MCF 10A (cell line): ENCODE results near the gene CCDC30. TPM values are rescaled to one million over a fixed set of nuclear protein-coding genes. Genes with fewer than 3 reads are reported as not detected.

ENCODE experiments used
- BruUV-seq: library from RNA; stranded (reverse); fragments of 400-500 nt; replicated peaks from 2 replicates; lab custom pipeline; 2021; lab: Mats Ljungman, UMichigan
- CTCF ChIA-PET: fragments of 300-600 bp; sonication (Branson Sonifier 250); formaldehyde crosslinking; extraction: SDS; loops from one replicate; lab custom pipeline; 2021; ENCODE audit warnings: antibody characterized with exemption, inconsistent platforms; lab: Yijun Ruan, JAX
- POLR2A ChIA-PET: fragments of 300-600, 350-650 bp; sonication (Branson Sonifier 250); formaldehyde crosslinking; extraction: SDS; loops from one replicate; lab custom pipeline; 2020; ENCODE audit warnings: antibody characterized with exemption, inconsistent platforms; lab: Yijun Ruan, JAX
- DNase-seq: peaks from one replicate; pipeline ENCODE4 v3.0.0-alpha.2; 2018; ENCODE audit not compliant: unreplicated experiment
- H3K27ac Mint-ChIP-seq: one replicate; pipeline ENCODE4 v1.8.0; 2022; ENCODE audit warnings: mild to moderate bottlenecking, low read depth, mixed read lengths; ENCODE audit not compliant: unreplicated experiment
- H3K27me3 Mint-ChIP-seq: one replicate; pipeline ENCODE4 v1.8.0; 2022; ENCODE audit warnings: mixed read lengths; ENCODE audit not compliant: insufficient read depth, unreplicated experiment
- H3K36me3 Mint-ChIP-seq: one replicate; pipeline ENCODE4 v1.8.0; 2022; ENCODE audit warnings: mild to moderate bottlenecking, moderate library complexity, mixed read lengths; ENCODE audit not compliant: insufficient read depth, unreplicated experiment
- H3K4me1 Mint-ChIP-seq: one replicate; pipeline ENCODE4 v1.8.0; 2022; ENCODE audit warnings: mixed read lengths; ENCODE audit not compliant: insufficient read depth, unreplicated experiment
- H3K4me3 Mint-ChIP-seq: one replicate; pipeline ENCODE4 v1.8.0; 2022; ENCODE audit warnings: mild to moderate bottlenecking, moderate library complexity, mixed read lengths; ENCODE audit not compliant: unreplicated experiment
- H3K9me3 Mint-ChIP-seq: one replicate; pipeline ENCODE4 v1.8.0; 2022; ENCODE audit warnings: mixed read lengths; ENCODE audit not compliant: unreplicated experiment
- intact Hi-C: fragments of 100-400 bp; cut with micrococcal nuclease; formaldehyde crosslinking; loops from 2 replicates; pipeline ENCODE4 v1.14.1; 2022
- total RNA-seq: library from RNA; stranded (reverse); gene quantifications from 2 replicates; pipeline ENCODE4 v1.2.3, GENCODE V29; 2022
- TF ChIP-seq, protein P1 (sequence below): fragments of 200-600 bp; IDR thresholded peaks from one replicate; pipeline ENCODE4 v1.8.0; 2022; ENCODE audit warnings: antibody characterized with exemption, mild to moderate bottlenecking; ENCODE audit not compliant: unreplicated experiment

The CCDC30 gene
- total RNA-seq, 1 experiment from 2014 or later: 2.2 TPM

DNA sequence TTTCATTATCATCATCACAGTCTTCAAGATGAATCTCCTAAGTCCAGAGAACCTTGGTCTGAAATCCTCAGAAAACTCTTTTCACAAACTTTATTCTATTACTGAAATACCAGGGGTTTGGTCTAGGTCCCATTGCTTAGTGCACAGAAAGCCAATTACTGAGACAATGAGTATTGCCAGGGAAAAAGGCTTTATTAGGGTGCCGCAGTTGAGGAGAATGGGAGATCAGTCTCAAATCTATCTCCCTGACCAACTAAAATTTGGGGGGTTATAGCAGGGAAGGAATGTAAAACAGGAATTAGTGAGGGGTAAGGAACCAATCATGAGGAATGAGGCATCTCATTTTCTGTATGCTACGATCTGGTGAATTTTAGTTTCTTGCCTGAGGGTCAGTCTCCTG lies 124.7 kb downstream of the CCDC30 start:
- BruUV-seq: no TSS peak
- peaks cover 17% of the 10 kb centered on the region for H3K9me3 Mint-ChIP-seq
- H3K27ac Mint-ChIP-seq: no peak overlapping the region
- no peaks in the 10 kb centered on the region for H3K36me3 Mint-ChIP-seq
- intact Hi-C loops: no loop called here
- no peaks in the 10 kb centered on the region for H3K4me1 Mint-ChIP-seq
- CTCF ChIA-PET: interaction anchor here (1.2 kb wide), 1 partner anchor 178 kb away, joined by 6 read pairs; no protein-coding TSS in a partner anchor
- H3K4me3 Mint-ChIP-seq: no peak overlapping the region
- no peak for DNase-seq
- TF ChIP-seq, protein P1, sequence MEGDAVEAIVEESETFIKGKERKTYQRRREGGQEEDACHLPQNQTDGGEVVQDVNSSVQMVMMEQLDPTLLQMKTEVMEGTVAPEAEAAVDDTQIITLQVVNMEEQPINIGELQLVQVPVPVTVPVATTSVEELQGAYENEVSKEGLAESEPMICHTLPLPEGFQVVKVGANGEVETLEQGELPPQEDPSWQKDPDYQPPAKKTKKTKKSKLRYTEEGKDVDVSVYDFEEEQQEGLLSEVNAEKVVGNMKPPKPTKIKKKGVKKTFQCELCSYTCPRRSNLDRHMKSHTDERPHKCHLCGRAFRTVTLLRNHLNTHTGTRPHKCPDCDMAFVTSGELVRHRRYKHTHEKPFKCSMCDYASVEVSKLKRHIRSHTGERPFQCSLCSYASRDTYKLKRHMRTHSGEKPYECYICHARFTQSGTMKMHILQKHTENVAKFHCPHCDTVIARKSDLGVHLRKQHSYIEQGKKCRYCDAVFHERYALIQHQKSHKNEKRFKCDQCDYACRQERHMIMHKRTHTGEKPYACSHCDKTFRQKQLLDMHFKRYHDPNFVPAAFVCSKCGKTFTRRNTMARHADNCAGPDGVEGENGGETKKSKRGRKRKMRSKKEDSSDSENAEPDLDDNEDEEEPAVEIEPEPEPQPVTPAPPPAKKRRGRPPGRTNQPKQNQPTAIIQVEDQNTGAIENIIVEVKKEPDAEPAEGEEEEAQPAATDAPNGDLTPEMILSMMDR: no peak
- no peaks in the 10 kb centered on the region for H3K27me3 Mint-ChIP-seq
- POLR2A ChIA-PET: interaction anchor here (0.7 kb wide), 1 partner anchor 258 kb away, joined by 3 read pairs; the partner anchor contains the start of gene ZNF691

DNA sequence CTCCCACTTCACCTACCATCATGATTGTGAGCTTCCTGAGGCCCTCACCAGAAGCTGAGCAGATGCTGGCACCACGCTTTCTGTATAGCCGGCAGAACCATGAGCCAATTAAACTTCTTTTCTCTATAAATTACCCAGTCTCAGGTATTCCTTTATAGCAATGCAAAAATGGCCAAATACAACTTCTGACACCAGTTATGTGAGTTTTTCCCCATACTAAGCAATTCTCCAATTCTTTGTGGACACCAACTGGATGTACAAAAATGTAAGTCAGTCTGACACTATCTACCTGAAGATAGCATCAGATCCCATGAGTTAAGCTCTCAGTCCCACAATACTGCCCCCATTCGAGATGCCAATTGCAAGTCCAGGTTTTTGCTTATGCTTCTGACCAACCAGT lies 129.7 kb downstream of the CCDC30 start:
- H3K4me1 Mint-ChIP-seq: no peaks in the 10 kb centered on the region
- H3K4me3 Mint-ChIP-seq: no peak overlapping the region
- BruUV-seq: no TSS peak
- DNase-seq: no peak
- no peaks in the 10 kb centered on the region for H3K27me3 Mint-ChIP-seq
- intact Hi-C loops: no loop called here
- H3K36me3 Mint-ChIP-seq: no peaks in the 10 kb centered on the region
- ChIA-PET POLR2A (no interaction called here), CTCF (interaction anchor here (0.7 kb wide), 1 partner anchor 1499 kb away, joined by 3 read pairs; no protein-coding TSS in a partner anchor)
- H3K27ac Mint-ChIP-seq: no peak overlapping the region
- peaks cover 7% of the 10 kb centered on the region for H3K9me3 Mint-ChIP-seq
- TF ChIP-seq, protein P1: no peak

DNA sequence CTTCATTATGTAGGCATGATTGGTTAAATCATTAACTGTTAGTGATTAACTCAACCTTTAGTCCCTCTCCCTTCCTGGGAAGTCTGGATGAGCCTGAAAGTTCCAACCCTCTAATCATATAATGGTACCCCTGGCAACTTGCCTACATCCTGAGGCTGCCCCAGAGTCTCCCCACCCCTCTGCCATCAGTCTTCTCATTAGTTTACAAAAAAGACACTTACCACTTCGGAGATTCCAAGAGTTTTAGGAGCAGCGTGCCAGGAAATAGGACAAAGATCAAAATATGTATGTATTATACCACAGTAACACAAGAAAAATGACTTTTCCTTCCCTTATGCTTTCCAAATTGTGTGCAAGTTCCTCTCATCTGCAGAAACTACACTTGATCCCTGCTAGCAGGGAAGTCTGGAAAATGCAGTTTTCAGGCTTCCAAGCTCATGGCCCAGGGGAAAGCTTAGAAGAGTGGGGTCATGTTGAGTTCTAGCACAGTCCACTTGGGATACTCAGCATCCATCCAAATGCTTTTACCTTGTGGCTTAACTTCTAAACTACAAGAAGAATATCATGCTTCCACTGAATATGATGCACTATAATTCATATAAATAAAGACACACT lies 130.5 kb downstream of the CCDC30 start:
- TF ChIP-seq, protein P1: no peak
- intact Hi-C loops: no loop called here
- no peaks in the 10 kb centered on the region for H3K36me3 Mint-ChIP-seq
- no peaks in the 10 kb centered on the region for H3K4me1 Mint-ChIP-seq
- no peak overlapping the region for H3K4me3 Mint-ChIP-seq
- POLR2A ChIA-PET: interaction anchor here (1.1 kb wide), 1 partner anchor 64 kb away, joined by 3 read pairs; the partner anchor contains the start of gene PPIH
- no peak overlapping the region for H3K27ac Mint-ChIP-seq
- no peaks in the 10 kb centered on the region for H3K27me3 Mint-ChIP-seq
- CTCF ChIA-PET: interaction anchor here (1.3 kb wide), 1 partner anchor 16 kb away, joined by 4 read pairs; no protein-coding TSS in a partner anchor
- no TSS peak for BruUV-seq
- DNase-seq: no peak
- no peaks in the 10 kb centered on the region for H3K9me3 Mint-ChIP-seq

DNA sequence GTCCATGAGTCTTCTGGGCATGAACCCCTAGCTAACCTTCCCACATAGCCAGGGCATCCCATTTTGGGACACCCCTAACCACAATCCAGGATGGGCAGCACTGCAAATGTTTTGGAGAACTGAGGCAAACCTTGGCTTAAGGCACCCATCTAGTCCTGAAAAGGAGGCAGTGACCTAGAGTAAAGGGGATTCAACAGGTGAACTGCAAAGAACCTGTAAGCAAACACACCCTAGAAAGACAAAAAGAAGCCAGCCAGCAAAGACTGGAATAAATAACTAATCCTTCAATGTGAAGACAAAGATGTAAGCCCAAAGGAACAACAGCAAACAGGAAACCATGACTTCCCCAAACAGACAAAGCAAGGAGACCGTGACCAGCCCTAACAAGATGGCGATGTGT lies 138.4 kb downstream of the CCDC30 start:
- no peak overlapping the region for H3K27ac Mint-ChIP-seq
- POLR2A ChIA-PET: no interaction called here
- BruUV-seq: no TSS peak
- H3K36me3 Mint-ChIP-seq: no peaks in the 10 kb centered on the region
- intact Hi-C loops: no loop called here
- no peaks in the 10 kb centered on the region for H3K4me1 Mint-ChIP-seq
- peaks cover under 1% of the 10 kb centered on the region for H3K27me3 Mint-ChIP-seq
- TF ChIP-seq, protein P1: no peak
- peaks cover 23% of the 10 kb centered on the region for H3K9me3 Mint-ChIP-seq
- DNase-seq: no peak
- no peak overlapping the region for H3K4me3 Mint-ChIP-seq
- CTCF ChIA-PET: no interaction called here
